ENCODE measurements around the gene CCL25.
"Not testable (repeated sequence)": the region's sequence is repeated elsewhere in the genome, so short reads cannot be mapped to it uniquely, and the experiment has no call there.

Gene CCL25

DNA sequence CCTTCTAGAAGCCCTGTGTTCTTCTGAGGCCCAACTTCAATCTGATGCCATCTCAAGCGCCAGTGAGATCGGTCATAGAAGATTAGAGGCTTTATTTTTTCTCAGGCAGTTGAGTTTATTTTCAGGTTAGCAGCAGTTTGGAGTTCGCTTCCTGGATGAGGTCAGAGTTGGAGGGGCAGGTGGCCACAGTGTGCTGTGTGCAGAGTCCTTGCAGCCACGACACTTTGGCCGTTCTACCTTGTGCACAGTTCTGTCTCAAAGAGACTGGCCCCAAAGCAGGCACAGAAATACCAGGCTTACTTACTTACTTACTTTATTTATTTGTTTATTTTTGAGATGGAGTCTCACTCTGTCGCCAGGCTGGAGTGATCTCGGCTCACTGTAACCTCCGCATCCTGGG, 31.2 kb upstream of the CCL25 start:
- no peak for FAIRE-seq
- TF ChIP-seq, protein P1, sequence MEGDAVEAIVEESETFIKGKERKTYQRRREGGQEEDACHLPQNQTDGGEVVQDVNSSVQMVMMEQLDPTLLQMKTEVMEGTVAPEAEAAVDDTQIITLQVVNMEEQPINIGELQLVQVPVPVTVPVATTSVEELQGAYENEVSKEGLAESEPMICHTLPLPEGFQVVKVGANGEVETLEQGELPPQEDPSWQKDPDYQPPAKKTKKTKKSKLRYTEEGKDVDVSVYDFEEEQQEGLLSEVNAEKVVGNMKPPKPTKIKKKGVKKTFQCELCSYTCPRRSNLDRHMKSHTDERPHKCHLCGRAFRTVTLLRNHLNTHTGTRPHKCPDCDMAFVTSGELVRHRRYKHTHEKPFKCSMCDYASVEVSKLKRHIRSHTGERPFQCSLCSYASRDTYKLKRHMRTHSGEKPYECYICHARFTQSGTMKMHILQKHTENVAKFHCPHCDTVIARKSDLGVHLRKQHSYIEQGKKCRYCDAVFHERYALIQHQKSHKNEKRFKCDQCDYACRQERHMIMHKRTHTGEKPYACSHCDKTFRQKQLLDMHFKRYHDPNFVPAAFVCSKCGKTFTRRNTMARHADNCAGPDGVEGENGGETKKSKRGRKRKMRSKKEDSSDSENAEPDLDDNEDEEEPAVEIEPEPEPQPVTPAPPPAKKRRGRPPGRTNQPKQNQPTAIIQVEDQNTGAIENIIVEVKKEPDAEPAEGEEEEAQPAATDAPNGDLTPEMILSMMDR (IDR thresholded peaks at IDR 0.05; ENCODE audit: insufficient read depth, missing control alignments) = no peak
- no peak for DNase-seq (ENCODE audit: insufficient read length, low spot score)

DNA sequence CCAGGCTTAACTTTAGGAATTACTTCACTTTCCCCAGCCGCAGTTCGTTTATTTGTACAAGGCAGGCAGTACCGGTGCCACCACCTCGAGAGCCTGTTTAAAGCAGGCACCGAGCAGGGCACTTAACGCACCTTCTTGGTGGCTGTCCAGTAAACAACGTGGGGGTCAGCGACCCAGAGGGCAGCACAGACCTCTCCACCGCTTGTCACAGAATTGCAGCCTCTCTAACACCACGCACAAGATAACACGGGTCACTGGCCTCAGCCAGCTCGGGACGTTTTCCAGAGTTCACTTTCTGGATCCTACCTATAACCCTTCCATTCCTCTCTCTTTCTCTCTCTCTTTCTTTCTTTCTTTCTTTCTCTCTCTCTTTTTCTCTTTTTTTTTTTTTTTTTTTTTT, 30.3 kb upstream of the CCL25 start:
- FAIRE-seq (no peak), DNase-seq (ENCODE audit: insufficient read length, low spot score) (no peak)
- TF ChIP-seq, protein P1 (IDR thresholded peaks at IDR 0.05; ENCODE audit: insufficient read depth, missing control alignments) = no peak

DNA sequence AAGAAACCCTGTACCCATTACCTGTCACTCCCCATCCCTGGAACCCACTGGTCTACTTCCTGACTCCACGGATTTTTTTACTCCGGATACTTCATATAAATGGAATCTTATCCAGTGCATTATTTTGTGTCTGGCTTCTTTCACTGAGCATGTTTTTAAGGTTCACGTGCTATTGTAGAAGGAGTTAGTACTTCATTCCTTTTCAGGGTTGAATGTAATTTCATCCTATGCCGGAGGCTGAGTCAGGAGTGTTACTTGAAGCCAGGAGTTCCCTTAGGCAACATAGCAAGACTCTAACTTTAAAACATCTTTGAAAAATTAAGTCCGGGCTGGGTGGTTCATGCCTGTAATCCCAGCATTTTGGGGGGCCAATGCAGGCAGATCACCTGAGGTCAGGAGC, 29.2 kb upstream of the CCL25 start:
- FAIRE-seq (no peak), DNase-seq (ENCODE audit: insufficient read length, low spot score) (no peak)
- TF ChIP-seq, protein P1 (IDR thresholded peaks at IDR 0.05; ENCODE audit: insufficient read depth, missing control alignments) = no peak

DNA sequence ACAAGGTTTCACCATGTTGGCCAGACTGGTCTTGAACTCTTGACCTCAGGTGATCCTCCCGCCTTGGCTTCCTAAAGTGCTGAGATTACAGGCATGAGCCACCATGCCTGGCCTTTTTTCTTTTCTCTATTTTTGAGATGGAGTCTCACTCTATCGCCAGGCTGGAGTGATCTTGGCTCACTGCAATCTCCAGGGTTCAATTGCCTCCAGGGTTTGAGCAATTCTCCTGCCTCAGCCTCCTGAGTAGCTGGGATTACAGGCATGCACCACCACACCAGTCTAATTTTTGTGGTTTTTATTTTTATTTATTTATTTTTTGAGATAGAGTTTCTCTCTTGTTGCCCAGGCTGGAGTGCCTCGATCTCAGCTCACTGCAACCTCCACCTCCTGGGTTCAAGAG, 28.3 kb upstream of the CCL25 start:
- DNase-seq (ENCODE audit: insufficient read length, low spot score); FAIRE-seq: not testable (repeated sequence)

DNA sequence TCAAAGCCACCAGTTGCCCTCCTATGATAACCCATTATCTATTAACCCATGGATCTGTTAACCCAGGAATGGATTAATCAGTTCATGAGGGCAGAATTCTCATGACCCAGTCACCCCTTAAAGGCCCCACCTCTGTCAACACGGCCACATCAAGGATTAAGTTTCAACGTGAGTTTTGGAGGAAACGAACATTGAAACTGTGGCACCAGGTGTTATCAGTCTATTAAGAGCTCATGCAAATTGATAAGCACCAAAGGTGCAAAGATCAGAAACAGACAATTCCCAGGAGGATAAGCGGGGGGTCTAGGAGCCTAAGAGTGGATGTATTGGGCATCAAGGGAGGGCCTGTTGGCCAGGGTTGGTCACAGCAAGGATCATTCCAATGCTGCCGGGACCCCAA, 27.2 kb upstream of the CCL25 start:
- TF ChIP-seq, protein P1 (IDR thresholded peaks at IDR 0.05; ENCODE audit: insufficient read depth, missing control alignments) = no peak
- FAIRE-seq (no peak), DNase-seq (ENCODE audit: insufficient read length, low spot score) (no peak)

DNA sequence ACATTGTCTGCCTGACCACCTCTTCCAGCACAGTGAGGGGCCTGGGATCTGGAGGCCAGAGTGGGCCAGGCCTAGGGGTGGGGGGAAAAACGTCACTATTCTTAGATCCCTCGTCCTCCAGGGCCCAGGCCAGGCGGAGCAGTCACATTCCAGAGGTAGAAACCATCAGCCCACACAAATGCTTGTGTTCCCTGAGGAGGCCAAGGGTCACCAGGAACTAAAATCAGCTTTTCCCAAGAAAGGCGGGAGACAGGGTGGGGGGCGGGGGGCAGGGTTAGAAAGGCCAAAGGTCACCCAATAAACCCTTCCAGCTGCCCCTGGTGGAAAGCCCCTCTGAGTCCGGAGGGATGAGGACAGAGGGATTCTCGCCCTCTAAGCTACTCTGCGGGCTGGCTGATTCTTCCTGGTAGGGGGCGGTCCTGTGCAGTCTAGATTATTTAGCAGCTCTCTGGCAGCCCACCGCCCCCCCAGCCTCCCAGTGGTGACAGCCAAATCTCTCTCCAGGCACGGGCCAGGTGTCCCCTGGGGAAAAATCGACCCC, 23.5 kb upstream of the CCL25 start:
- TF ChIP-seq, protein P1 (IDR thresholded peaks at IDR 0.05; ENCODE audit: insufficient read depth, missing control alignments) = no peak
- FAIRE-seq (no peak), DNase-seq (ENCODE audit: insufficient read length, low spot score) (no peak)

DNA sequence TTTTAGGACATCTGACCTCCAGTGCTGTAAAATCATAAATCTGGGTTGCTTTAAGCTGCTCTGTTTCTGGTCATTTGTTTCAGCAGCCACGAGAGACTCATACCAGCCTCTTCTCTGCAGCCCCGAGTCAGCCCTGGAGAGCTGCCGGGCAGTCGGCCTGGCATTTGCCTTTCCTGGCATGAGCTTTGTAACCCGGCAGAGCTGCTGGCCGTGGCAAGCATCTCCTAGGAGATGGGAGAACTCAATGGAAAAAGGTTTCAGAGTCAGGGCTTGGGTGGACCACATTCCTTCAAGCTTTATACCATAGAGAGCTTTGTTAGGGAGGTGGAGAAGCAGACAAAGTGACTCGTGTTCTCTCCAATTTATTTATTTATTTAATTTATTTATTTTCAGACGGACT, 21.6 kb upstream of the CCL25 start:
- TF ChIP-seq, protein P1 (IDR thresholded peaks at IDR 0.05; ENCODE audit: insufficient read depth, missing control alignments) = no peak
- no peak for DNase-seq (ENCODE audit: insufficient read length, low spot score)
- FAIRE-seq = no peak

DNA sequence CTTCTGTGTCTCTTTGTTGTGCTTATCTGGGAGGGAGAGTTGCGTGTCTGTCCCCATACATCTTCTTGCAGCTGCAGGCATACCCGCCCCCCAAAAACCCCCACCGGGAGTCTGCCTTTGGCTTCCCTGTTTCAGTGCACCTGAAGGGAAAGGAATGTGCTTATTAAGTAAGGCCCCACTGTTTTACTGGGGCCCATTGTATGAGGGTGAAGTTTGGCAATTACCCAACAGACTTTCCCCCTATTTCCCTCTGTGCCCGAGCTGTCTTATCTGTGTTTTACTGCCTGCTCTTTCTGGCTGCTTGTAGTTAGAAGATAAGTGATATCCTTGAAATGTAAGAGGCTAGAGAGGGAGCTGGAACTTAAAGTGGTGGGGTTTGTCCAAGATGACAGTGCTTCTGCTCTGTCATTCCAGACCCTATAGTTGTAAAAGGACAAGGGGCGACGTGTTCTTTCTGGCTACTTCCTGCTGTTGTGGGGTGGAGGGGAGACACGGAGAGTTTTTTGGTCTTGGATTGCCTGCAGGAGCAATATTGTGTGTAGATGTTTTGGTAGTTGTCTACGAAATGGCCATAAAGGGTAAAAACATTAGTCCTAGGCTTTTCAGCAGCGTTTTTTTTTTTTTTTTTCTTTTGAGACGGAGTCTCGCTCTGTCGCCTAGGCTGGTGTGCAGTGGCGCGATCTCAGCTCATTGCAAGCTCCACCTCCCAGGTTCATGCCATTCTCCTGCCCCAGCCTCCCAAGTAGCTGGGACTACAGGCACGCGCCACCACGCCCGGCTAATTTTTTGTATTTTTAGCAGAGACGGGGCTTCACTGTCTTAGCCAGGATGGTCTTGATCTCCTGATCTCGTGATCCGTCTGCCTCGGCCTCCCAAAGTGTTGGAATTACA, 19.0 kb upstream of the CCL25 start:
- FAIRE-seq; DNase-seq (ENCODE audit: insufficient read length, low spot score): not testable (repeated sequence)

All from D721Med (cell line).